Measurements from ENCODE around the gene AUTS2. TPM values are rescaled to one million over a fixed set of nuclear protein-coding genes. Genes with fewer than 3 reads are reported as not detected.

The AUTS2 gene
- total and polyA plus RNA-seq, 2 of the 8 experiments (the other 6 are each of a cell fraction or from before 2014, with no cell fraction given) = 25.9 to 101 TPM

- Histone ChIP-seq H3K27me3 (replicated peaks in 1 of 4; ENCODE audit: control insufficient read depth in 3 of 4, extremely low read depth in 1 of 4, insufficient read depth in 3 of 4, low read length in 3 of 4) (peaks cover 0 to 7% (median 0%) of the 10 kb centered on the region in 4 experiments; a peak in 3 of 7 replicates), H2AK5ac (ENCODE audit: low read depth, low read length) (no peak overlapping the region), H3K4me3 (ENCODE audit: extremely low read depth in 1 of 4, insufficient read depth in 2 of 4, low read depth in 3 of 4, low read length in 4 of 4) (no peak overlapping the region), H3K4me1 (replicated peaks in 1 of 4; ENCODE audit: control insufficient read depth in 3 of 4, insufficient read depth in 4 of 4, low read length in 3 of 4) (peaks cover 10 to 27% (median 22%) of the 10 kb centered on the region in 4 experiments), H4K8ac (ENCODE audit: extremely low read depth, insufficient read depth, low read length) (no peak overlapping the region), H3K18ac (ENCODE audit: extremely low read depth, low read length) (no peak overlapping the region), H2BK5ac (ENCODE audit: low read depth, low read length) (no peak overlapping the region), H2BK15ac (ENCODE audit: low read length) (no peak overlapping the region), H3K79me1 (ENCODE audit: low read depth, low read length) (no peaks in the 10 kb centered on the region), H3K4me2 (ENCODE audit: insufficient read depth in 1 of 2, low read depth in 2 of 2, low read length in 2 of 2) (no peak overlapping the region), H2AFZ (ENCODE audit: low read length) (no peak overlapping the region), H3K27ac (ENCODE audit: low read depth, low read length) (no peak overlapping the region), H4K91ac (replicated peaks; ENCODE audit: insufficient read length, low read length) (no peak overlapping the region), H3K56ac (replicated peaks; ENCODE audit: insufficient read length, low read depth, low read length) (no peak overlapping the region), H3K23ac (ENCODE audit: insufficient read length) (no peak overlapping the region), H2BK20ac (ENCODE audit: low read length) (no peak overlapping the region), H2BK12ac (ENCODE audit: low read depth, low read length) (no peak overlapping the region; the same call in 1 of the 2 replicates), H3K4ac (replicated peaks; ENCODE audit: insufficient read length, low read depth, low read length) (no peak overlapping the region), H3K23me2 (ENCODE audit: low read depth, low read length) (no peaks in the 10 kb centered on the region), H3K79me2 (ENCODE audit: control insufficient read depth in 1 of 2, insufficient read depth in 2 of 2, low read length in 2 of 2) (no peaks in the 10 kb centered on the region), H4K20me1 (replicated peaks in 1 of 2; ENCODE audit: control insufficient read depth in 1 of 2, insufficient read depth in 2 of 2, low read length in 2 of 2) (no peaks in the 10 kb centered on the region), H4K5ac (ENCODE audit: insufficient read length, low read depth, low read length) (no peak overlapping the region), H3K9ac (replicated peaks in 1 of 4; ENCODE audit: extremely low read depth in 1 of 4, low read depth in 3 of 4, low read length in 3 of 4) (no peak overlapping the region), H2BK120ac (replicated peaks; ENCODE audit: low read depth, low read length) (peak overlapping the region; percentile 41), H3K36me3 (ENCODE audit: control insufficient read depth in 2 of 4, insufficient read depth in 4 of 4, low read length in 3 of 4) (no peaks in the 10 kb centered on the region), H3K14ac (ENCODE audit: insufficient read length) (no peak overlapping the region), H3K9me3 (ENCODE audit: insufficient read depth in 2 of 2, low read depth in 1 of 2, low read length in 1 of 2) (no peaks in the 10 kb centered on the region)
- ChIA-PET POLR2A (ENCODE audit: partially characterized antibody) (interaction anchor here (0.7 to 1.2 kb wide), 2 partner anchors 14 to 84 kb away, joined by 3 read pairs; no protein-coding TSS in a partner anchor), CTCF (ENCODE audit: partially characterized antibody) (interaction anchor here (0.6 to 1.7 kb wide), 4 partner anchors 33 to 161 kb away, joined by 3 read pairs; no protein-coding TSS in a partner anchor)
- WGBS, 2 experiments (ENCODE audit: extremely low coverage in 1 of 2, insufficient coverage in 1 of 2, insufficient read length in 1 of 2, insufficient replicate concordance in 2 of 2, low coverage in 1 of 2, low lambda C conversion rate in 2 of 2, missing lambda C conversion rate in 1 of 2) = 92% methylated on average over 3 of the region's 3 CpGs; no CpG with 5 or more reads in 1 of the 2 experiments
- FAIRE-seq (no peak), DNase-seq (ENCODE audit: low read depth in 1 of 2, low spot score in 2 of 2) (no peak)
- TF ChIP-seq KDM5A (IDR thresholded peaks at IDR 0.05; ENCODE audit: low read length) (no peak), KDM1A (IDR thresholded peaks at IDR 0.05; ENCODE audit: borderline replicate concordance, low read length) (no peak), E2F6 (IDR thresholded peaks at IDR 0.05) (no peak), POU5F1 (IDR thresholded peaks at IDR 0.05; ENCODE audit: low read depth, low read length) (no peak), ATF3 (IDR thresholded peaks at IDR 0.05; ENCODE audit: insufficient read depth, low read depth, low read length) (no peak), SAP30 (IDR thresholded peaks at IDR 0.05; ENCODE audit: insufficient read depth, insufficient replicate concordance, low read length) (no peak), BCL11A (IDR thresholded peaks at IDR 0.05; ENCODE audit: low read depth in 2 of 2, low read length in 2 of 2) (no peak), EGR1 (IDR thresholded peaks at IDR 0.05; ENCODE audit: borderline replicate concordance, low read depth, low read length) (no peak), ATF2 (IDR thresholded peaks at IDR 0.05; ENCODE audit: low read length) (no peak), POLR2A (IDR thresholded peaks at IDR 0.05; ENCODE audit: control extremely low read depth in 1 of 2, low read depth in 2 of 2, low read length in 2 of 2) (no peak), YY1 (IDR thresholded peaks at IDR 0.05; ENCODE audit: low read depth, low read length) (no peak)
These were observed 1018.5 kb downstream of the AUTS2 start for GRCh38 chr7:70616821-70617220.
